ENCODE results near the gene DAPL1. TPM values are rescaled to one million over a fixed set of nuclear protein-coding genes. Genes with fewer than 3 reads are reported as not detected.
A peak's percentile ranks its signal among the peaks of the same experiment; 100 is the strongest.

Gene DAPL1
- total RNA-seq, 6 experiments from 2014 or later: not detected

DNA sequence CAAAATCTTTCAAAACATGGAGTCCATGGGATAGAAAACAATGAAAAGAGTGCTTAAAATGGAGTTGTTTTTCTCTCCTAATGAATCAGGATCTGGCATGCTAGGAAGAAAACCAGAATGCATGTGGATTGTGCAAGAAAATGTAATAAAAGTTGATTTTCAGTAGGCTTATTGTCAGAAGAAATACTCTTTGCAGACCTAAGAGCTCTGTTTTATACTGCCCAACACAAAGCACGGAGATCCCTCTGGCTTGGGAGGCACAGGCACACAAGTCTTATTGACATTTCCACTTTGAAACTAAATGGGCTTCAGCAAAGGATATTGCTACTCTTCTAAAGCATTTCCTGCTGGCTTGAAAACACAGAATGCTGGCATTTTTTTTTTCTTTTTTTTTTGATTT is 15.5 kb upstream of the DAPL1 start:
- Histone ChIP-seq H3K4me1 (no peaks in the 10 kb centered on the region), H3K27me3 (no peaks in the 10 kb centered on the region), H3K4me3 (no peak overlapping the region), H3K9me3 (no peaks in the 10 kb centered on the region), H3K27ac (no peak overlapping the region), H3K36me3 (no peaks in the 10 kb centered on the region)
- ATAC-seq: no peak
- no peak for TF ChIP-seq POLR2A (IDR thresholded peaks at IDR 0.05)
- TF ChIP-seq, protein P1, sequence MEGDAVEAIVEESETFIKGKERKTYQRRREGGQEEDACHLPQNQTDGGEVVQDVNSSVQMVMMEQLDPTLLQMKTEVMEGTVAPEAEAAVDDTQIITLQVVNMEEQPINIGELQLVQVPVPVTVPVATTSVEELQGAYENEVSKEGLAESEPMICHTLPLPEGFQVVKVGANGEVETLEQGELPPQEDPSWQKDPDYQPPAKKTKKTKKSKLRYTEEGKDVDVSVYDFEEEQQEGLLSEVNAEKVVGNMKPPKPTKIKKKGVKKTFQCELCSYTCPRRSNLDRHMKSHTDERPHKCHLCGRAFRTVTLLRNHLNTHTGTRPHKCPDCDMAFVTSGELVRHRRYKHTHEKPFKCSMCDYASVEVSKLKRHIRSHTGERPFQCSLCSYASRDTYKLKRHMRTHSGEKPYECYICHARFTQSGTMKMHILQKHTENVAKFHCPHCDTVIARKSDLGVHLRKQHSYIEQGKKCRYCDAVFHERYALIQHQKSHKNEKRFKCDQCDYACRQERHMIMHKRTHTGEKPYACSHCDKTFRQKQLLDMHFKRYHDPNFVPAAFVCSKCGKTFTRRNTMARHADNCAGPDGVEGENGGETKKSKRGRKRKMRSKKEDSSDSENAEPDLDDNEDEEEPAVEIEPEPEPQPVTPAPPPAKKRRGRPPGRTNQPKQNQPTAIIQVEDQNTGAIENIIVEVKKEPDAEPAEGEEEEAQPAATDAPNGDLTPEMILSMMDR (IDR thresholded peaks at IDR 0.05): no peak
- WGBS (ENCODE audit: insufficient coverage, low coverage, low lambda C conversion rate, missing lambda C conversion rate): 89% methylated on average over 1 of the region's 1 CpG
- intact Hi-C loops (cut with DNase I): no loop called here
- DNase-seq: no peak

DNA sequence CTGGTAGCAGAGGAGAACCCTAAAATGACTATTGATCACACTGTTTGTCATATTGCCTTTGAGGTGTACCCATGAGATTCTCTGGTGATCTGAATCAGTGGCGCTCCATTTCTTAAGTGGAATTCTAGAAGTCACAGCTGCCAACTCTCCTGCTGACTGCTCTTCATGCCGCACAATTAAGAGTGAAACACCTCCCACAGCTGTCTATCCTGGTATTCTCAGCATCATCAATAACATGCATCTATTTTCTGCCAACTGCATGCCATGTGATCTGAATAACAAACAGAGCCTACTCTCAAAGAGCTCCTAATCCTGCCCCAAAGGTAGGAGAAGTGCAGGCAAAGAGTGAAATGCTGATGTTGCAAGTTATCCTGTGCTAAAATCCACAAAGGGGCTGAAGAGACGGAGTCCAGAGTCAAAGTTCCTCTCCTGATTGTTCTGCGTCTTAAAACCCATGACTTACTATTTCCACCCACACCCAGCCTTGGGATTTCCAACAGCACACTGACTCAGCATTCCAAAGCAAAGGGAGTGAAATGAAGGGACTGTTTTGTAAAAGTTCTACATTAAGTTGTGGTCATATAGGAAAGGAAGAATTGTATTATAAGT is 13.7 kb upstream of the DAPL1 start:
- no peak overlapping the region for H3K27ac ChIP-seq
- 56% methylated on average over 4 of the region's 4 CpGs for WGBS (ENCODE audit: insufficient coverage, low coverage, low lambda C conversion rate, missing lambda C conversion rate)
- TF ChIP-seq, protein P1 (IDR thresholded peaks at IDR 0.05): no peak
- TF ChIP-seq POLR2A (IDR thresholded peaks at IDR 0.05): no peak
- no peaks in the 10 kb centered on the region for H3K4me1 ChIP-seq
- no peaks in the 10 kb centered on the region for H3K27me3 ChIP-seq
- H3K36me3 ChIP-seq: no peaks in the 10 kb centered on the region
- ATAC-seq (peak in 2 of 4 donors; percentile 32 to 75), DNase-seq (no peak)
- H3K9me3 ChIP-seq: no peaks in the 10 kb centered on the region
- H3K4me3 ChIP-seq: no peak overlapping the region
- intact Hi-C loops (cut with DNase I): no loop called here

DNA sequence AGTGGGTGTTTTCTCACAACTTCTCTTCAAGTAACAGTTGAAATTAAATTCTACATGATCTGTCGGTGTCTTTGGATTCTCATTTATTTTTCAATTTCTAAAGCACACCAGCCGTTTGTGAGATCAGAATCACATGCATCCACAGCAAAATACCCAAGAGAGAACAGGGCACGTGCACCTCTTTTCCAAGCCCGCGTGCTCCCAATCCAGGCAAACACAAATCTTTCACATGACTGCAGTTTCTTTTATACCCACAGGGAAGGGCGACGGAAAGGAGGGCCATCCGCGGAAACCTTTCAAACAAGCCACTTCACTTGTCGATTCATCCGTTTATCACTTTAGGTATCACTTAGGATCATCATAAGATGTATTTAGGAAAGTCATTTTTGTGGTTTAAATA is 13.0 kb upstream of the DAPL1 start:
- 88% methylated on average over 11 of the region's 11 CpGs for WGBS (ENCODE audit: insufficient coverage, low coverage, low lambda C conversion rate, missing lambda C conversion rate)
- H3K9me3 ChIP-seq: no peaks in the 10 kb centered on the region
- ATAC-seq: no peak
- intact Hi-C loops (cut with DNase I): no loop called here
- no peaks in the 10 kb centered on the region for H3K36me3 ChIP-seq
- no peaks in the 10 kb centered on the region for H3K27me3 ChIP-seq
- H3K4me3 ChIP-seq: no peak overlapping the region
- no peak overlapping the region for H3K27ac ChIP-seq
- TF ChIP-seq, protein P1 (IDR thresholded peaks at IDR 0.05): no peak
- TF ChIP-seq POLR2A (IDR thresholded peaks at IDR 0.05): no peak
- no peaks in the 10 kb centered on the region for H3K4me1 ChIP-seq
- no peak for DNase-seq

DNA sequence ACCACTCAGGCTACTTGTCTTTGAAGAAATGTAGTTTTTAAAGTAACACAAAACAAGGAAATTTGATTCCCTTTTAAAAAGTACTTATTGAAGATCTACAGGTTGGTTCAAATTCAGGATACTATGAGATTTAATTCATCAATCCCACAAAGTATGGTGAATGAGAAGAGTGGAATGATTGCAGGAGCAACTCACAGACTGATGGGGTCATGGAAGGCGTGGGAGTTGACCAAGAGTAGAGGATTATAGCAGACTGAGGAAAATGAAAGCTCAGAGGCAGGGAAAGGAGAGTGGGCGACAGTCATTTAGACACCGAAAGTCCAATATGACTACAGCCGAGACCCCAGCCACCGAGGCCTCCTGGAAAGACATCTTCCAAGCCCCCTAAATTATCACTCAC is 12.5 kb upstream of the DAPL1 start:
- WGBS (ENCODE audit: insufficient coverage, low coverage, low lambda C conversion rate, missing lambda C conversion rate): 76% methylated on average over 5 of the region's 5 CpGs
- no peak for DNase-seq
- intact Hi-C loops (cut with DNase I): no loop called here
- H3K36me3 ChIP-seq: no peaks in the 10 kb centered on the region
- H3K4me3 ChIP-seq: no peak overlapping the region
- no peaks in the 10 kb centered on the region for H3K9me3 ChIP-seq
- ATAC-seq: no peak
- H3K27ac ChIP-seq: no peak overlapping the region
- TF ChIP-seq POLR2A (IDR thresholded peaks at IDR 0.05): no peak
- TF ChIP-seq, protein P1 (IDR thresholded peaks at IDR 0.05): no peak
- no peaks in the 10 kb centered on the region for H3K27me3 ChIP-seq
- H3K4me1 ChIP-seq: no peaks in the 10 kb centered on the region

DNA sequence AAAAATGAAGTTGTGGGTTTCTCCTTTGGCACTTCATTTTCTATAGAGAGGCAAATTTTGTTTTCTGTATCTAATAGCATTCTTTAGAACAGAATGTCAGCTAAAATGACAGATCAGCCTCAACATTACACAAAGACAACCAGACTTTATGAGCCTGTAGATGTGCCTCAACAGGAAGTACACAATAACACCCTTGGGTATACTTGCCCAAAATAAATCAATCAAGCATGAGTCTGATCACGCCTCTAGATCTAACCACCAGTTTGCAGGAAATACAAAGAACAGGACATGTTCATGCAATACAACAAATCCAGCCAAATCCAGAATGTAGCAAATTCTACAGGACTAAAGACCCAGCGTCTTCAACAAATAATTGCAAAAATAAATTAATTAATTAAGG is 11.2 kb upstream of the DAPL1 start:
- no peaks in the 10 kb centered on the region for H3K4me1 ChIP-seq
- no peaks in the 10 kb centered on the region for H3K9me3 ChIP-seq
- intact Hi-C loops (cut with DNase I): no loop called here
- H3K36me3 ChIP-seq: no peaks in the 10 kb centered on the region
- DNase-seq (no peak), ATAC-seq (no peak)
- TF ChIP-seq, protein P1 (IDR thresholded peaks at IDR 0.05): no peak
- TF ChIP-seq POLR2A (IDR thresholded peaks at IDR 0.05): no peak
- 60% methylated on average over 2 of the region's 2 CpGs for WGBS (ENCODE audit: insufficient coverage, low coverage, low lambda C conversion rate, missing lambda C conversion rate)
- no peak overlapping the region for H3K4me3 ChIP-seq
- no peaks in the 10 kb centered on the region for H3K27me3 ChIP-seq
- H3K27ac ChIP-seq: no peak overlapping the region

All from right lobe of liver (tissue), 6 donors.